Measurements from ENCODE around the gene PLAAT4. TPM values are rescaled to one million over a fixed set of nuclear protein-coding genes. Genes with fewer than 3 reads are reported as not detected.

The PLAAT4 gene
- total and polyA plus RNA-seq, 2 of the 13 experiments (the other 11 are each of a cell fraction or from before 2014, with no cell fraction given) = 0.71 to 1.00 TPM

GRCh38 chr11:63532117-63532516 is 4.5 kb upstream of the PLAAT4 start (continued):
- TF ChIP-seq ZNF770 (CRISPR knock-in tag; IDR thresholded peaks at IDR 0.05) (no peak), ZBTB20 (CRISPR knock-in tag; IDR thresholded peaks at IDR 0.05; ENCODE audit: borderline replicate concordance, low read depth) (no peak), ZNF510 (CRISPR knock-in tag; IDR thresholded peaks at IDR 0.05; ENCODE audit: low read depth) (no peak), ZFP41 (CRISPR knock-in tag; IDR thresholded peaks at IDR 0.05; ENCODE audit: borderline replicate concordance) (no peak)
- TF ChIP-seq, protein P1, sequence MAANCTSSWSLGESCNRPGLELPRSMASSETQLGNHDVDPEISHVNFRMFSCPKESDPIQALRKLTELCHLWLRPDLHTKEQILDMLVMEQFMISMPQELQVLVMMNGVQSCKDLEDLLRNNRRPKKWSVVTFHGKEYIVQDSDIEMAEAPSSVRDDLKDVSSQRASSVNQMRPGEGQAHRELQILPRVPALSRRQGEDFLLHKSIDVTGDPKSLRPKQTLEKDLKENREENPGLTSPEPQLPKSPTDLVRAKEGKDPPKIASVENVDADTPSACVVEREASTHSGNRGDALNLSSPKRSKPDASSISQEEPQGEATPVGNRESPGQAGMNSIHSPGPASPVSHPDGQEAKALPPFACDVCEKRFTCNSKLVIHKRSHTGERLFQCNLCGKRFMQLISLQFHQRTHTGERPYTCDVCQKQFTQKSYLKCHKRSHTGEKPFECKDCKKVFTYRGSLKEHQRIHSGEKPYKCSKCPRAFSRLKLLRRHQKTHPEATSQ (CRISPR knock-in tag; IDR thresholded peaks at IDR 0.05; ENCODE audit: borderline replicate concordance) = no peak

- WGBS (ENCODE audit: low lambda C conversion rate) = 27% methylated on average over 3 of the region's 4 CpGs
- Histone ChIP-seq H3K4me2 (ENCODE audit: low read depth, low read length) (no peak overlapping the region), H3K36me3 (replicated peaks in 1 of 2; ENCODE audit: control insufficient read depth in 1 of 2, insufficient read depth in 2 of 2, low read length in 2 of 2) (no peaks in the 10 kb centered on the region), H4K20me1 (ENCODE audit: insufficient read depth, low read length) (no peaks in the 10 kb centered on the region), H3K27me3 (ENCODE audit: control insufficient read depth in 1 of 2, insufficient read depth in 2 of 2, low read length in 2 of 2) (0 out of 5 replicates have a peak, but pooled peaks cover 0 to 17% of the 10 kb centered on the region in 2 experiments), H3K9me3 (ENCODE audit: low read length) (no peaks in the 10 kb centered on the region), H3K79me2 (ENCODE audit: insufficient read depth, low read length) (no peaks in the 10 kb centered on the region), H2AFZ (ENCODE audit: low read length) (no peak overlapping the region), H3K4me3 (replicated peaks in 1 of 3; ENCODE audit: insufficient read depth in 1 of 3, low read depth in 2 of 3, low read length in 3 of 3) (no peak overlapping the region), H3K9ac (ENCODE audit: insufficient read depth, low read depth, low read length) (no peak overlapping the region), H3K27ac (ENCODE audit: extremely low read length, insufficient read depth, low read length) (no peak overlapping the region), H3K4me1 (ENCODE audit: insufficient read depth, low read length) (peaks cover 35% of the 10 kb centered on the region)
- CTCF ChIA-PET (ENCODE audit: low intra/inter-chr PET ratio, low total read pairs) = no interaction called here
- DNase-seq (ENCODE audit: low spot score) (no peak), FAIRE-seq (no peak), ATAC-seq (no peak)
- in situ Hi-C loops (cut with HindIII; ENCODE audit: extremely low pct_ligation_motif_present, low pct_unique_long_range_greater_than_20kb) (no loop called here), intact Hi-C loops (cut with micrococcal nuclease; ENCODE audit: unreplicated experiment) (no loop called here)
- TF ChIP-seq ZNF260 (CRISPR knock-in tag; IDR thresholded peaks at IDR 0.05; ENCODE audit: borderline replicate concordance, low read depth) (no peak), SNAI1 (CRISPR knock-in tag; IDR thresholded peaks at IDR 0.05; ENCODE audit: borderline replicate concordance) (no peak), FOXK1 (CRISPR knock-in tag; IDR thresholded peaks at IDR 0.05; ENCODE audit: borderline replicate concordance, low read depth) (no peak), ISX (CRISPR knock-in tag; conservative IDR thresholded peaks at IDR 0.05) (no peak), POLR2AphosphoS5 (IDR thresholded peaks at IDR 0.05; ENCODE audit: low read depth, low read length) (no peak), BRD4 (CRISPR knock-in tag; IDR thresholded peaks at IDR 0.05) (no peak), MIER3 (CRISPR knock-in tag; IDR thresholded peaks at IDR 0.05; ENCODE audit: borderline replicate concordance) (no peak)
- TF ChIP-seq, protein P2, sequence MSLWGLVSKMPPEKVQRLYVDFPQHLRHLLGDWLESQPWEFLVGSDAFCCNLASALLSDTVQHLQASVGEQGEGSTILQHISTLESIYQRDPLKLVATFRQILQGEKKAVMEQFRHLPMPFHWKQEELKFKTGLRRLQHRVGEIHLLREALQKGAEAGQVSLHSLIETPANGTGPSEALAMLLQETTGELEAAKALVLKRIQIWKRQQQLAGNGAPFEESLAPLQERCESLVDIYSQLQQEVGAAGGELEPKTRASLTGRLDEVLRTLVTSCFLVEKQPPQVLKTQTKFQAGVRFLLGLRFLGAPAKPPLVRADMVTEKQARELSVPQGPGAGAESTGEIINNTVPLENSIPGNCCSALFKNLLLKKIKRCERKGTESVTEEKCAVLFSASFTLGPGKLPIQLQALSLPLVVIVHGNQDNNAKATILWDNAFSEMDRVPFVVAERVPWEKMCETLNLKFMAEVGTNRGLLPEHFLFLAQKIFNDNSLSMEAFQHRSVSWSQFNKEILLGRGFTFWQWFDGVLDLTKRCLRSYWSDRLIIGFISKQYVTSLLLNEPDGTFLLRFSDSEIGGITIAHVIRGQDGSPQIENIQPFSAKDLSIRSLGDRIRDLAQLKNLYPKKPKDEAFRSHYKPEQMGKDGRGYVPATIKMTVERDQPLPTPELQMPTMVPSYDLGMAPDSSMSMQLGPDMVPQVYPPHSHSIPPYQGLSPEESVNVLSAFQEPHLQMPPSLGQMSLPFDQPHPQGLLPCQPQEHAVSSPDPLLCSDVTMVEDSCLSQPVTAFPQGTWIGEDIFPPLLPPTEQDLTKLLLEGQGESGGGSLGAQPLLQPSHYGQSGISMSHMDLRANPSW (CRISPR knock-in tag; IDR thresholded peaks at IDR 0.05; ENCODE audit: borderline replicate concordance) = no peak
- no TSS peak for BruUV-seq (replicated peaks)
- POLR2A ChIA-PET = no interaction called here
Observed at GRCh38 chr11:63532799-63533475, 3.7 kb upstream of the PLAAT4 start.
